Left ventricle myocardium inferior (tissue), 1 donor: Measurements from ENCODE around the gene EXOC3L4. TPM values are rescaled to one million over a fixed set of nuclear protein-coding genes. Genes with fewer than 3 reads are reported as not detected.

Source experiments
- DNase-seq: peaks from one replicate; pipeline ENCODE4 v3.0.0-alpha.2; 2020
- H3K27ac ChIP-seq: fragments of 200-600 bp; replicated peaks from 2 replicates; pipeline ENCODE4 v1.8.0; 2021
- H3K27me3 ChIP-seq: fragments of 200-600 bp; 2 replicates; pipeline ENCODE4 v1.8.0; 2021; ENCODE audit warnings: low read depth
- H3K36me3 ChIP-seq: fragments of 200-600 bp; 2 replicates; pipeline ENCODE4 v1.8.0; 2021
- H3K4me1 ChIP-seq: fragments of 200-600 bp; 2 replicates; pipeline ENCODE4 v1.8.0; 2021
- H3K4me3 ChIP-seq: fragments of 200-600 bp; 2 replicates; pipeline ENCODE4 v1.8.0; 2021; ENCODE audit warnings: mild to moderate bottlenecking, moderate library complexity
- H3K9me3 ChIP-seq: fragments of 200-600 bp; replicated peaks from 2 replicates; pipeline ENCODE4 v1.8.0; 2021
- CTCF ChIP-seq: fragments of 200-600 bp; IDR thresholded peaks from 2 replicates; pipeline ENCODE4 v1.8.0; 2021; ENCODE audit warnings: antibody characterized with exemption, mild to moderate bottlenecking, borderline replicate concordance
- intact Hi-C: fragments of 100-400 bp; cut with micrococcal nuclease; formaldehyde crosslinking; loops from one replicate; pipeline ENCODE4 v1.11.0; 2022
- total RNA-seq: library from RNA; stranded (reverse); fragmentation: NEBNext Ultra II Directional; extraction: Animal tissue kit (Norgen Biotek cat#: 25700); gene quantifications from one replicate; pipeline ENCODE4 v1.2.1, GENCODE V29; 2021
- donor health status: DM: no; HTN: yes; CAD: no; lungs with severe emphysema.

EXOC3L4 gene
- total RNA-seq, 1 donor from 2014 or later = 0.66 TPM

- TF ChIP-seq CTCF = peak; percentile 94
- peak overlapping the region; percentile 51 for H3K4me3 ChIP-seq
- intact Hi-C loops = loop anchor here (5.0 to 10.0 kb wide), 2 partner anchors 80 to 187 kb away; no protein-coding TSS in a partner anchor
These were observed 10.3 kb downstream of the EXOC3L4 start for GRCh38 chr14:103104654-103105452.

GRCh38 chr14:103105580-103106150 lies 11.1 kb downstream of the EXOC3L4 start:
- Histone ChIP-seq H3K36me3 (no peaks in the 10 kb centered on the region), H3K4me1 (peaks cover 43% of the 10 kb centered on the region), H3K4me3 (no peak overlapping the region), H3K27ac (no peak overlapping the region), H3K9me3 (no peaks in the 10 kb centered on the region), H3K27me3 (peaks cover 48% of the 10 kb centered on the region)
- DNase-seq = no peak
- intact Hi-C loops = loop anchor here (5.0 to 10.0 kb wide), 2 partner anchors 79 to 187 kb away; no protein-coding TSS in a partner anchor
- TF ChIP-seq CTCF = no peak

More at GRCh38 chr14:103104654-103105452, 10.3 kb downstream of the EXOC3L4 start:
- Histone ChIP-seq H3K9me3 (no peaks in the 10 kb centered on the region), H3K27me3 (peaks cover 56% of the 10 kb centered on the region), H3K27ac (no peak overlapping the region), H3K4me1 (peaks cover 35% of the 10 kb centered on the region), H3K36me3 (no peaks in the 10 kb centered on the region)
- peak; percentile 73 for DNase-seq

GRCh38 chr14:103107455-103107854 lies 12.9 kb downstream of the EXOC3L4 start:
- Histone ChIP-seq H3K4me3 (no peak overlapping the region), H3K27me3 (peaks cover 30% of the 10 kb centered on the region), H3K27ac (no peak overlapping the region), H3K36me3 (no peaks in the 10 kb centered on the region), H3K4me1 (peaks cover 55% of the 10 kb centered on the region), H3K9me3 (no peaks in the 10 kb centered on the region)
- TF ChIP-seq CTCF = no peak
- intact Hi-C loops = loop anchor here (5.0 to 10.0 kb wide), 2 partner anchors 77 to 185 kb away; no protein-coding TSS in a partner anchor
- DNase-seq = no peak

DNA sequence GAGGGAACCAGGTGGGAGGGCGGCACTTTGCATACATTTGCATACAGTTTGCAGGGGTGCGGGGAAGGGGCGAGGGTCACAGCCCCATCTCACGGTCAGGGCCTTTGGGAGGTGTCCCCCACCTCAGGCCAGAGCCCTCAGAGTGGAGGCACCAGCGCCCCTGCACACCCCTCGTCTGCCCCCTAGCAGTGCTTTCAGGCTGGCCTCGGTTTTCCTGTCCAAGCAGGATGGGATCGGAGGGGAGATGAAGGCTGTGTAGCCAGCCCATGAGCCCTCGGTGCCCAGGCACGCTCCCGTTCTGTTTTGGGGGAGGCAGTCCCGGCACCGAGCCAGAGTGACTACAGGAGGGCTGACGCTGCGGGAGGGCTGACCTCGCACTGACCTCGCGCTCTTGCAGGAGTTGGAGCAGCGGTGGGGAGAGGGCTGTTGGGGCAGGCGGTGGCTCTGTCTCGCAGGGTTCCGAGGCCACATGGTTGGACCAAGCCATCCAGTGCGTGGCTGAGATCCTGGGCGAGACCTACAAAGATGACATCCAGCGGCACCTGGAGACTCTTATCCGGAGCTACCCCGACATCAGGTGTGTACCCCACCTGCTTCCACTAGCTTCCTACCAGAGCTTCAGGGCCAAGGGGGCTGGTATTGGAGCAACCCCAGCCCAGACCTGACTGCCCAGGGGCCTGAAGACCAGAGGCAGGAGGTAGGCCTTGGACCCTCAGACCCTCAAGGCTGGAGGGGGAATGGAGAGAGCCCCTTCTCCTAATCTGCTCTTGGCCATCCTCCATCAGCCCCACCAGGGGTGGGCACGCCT lies 13.6 kb downstream of the EXOC3L4 start:
- Histone ChIP-seq H3K4me1 (peaks cover 52% of the 10 kb centered on the region), H3K27ac (no peak overlapping the region), H3K4me3 (no peak overlapping the region), H3K9me3 (no peaks in the 10 kb centered on the region), H3K36me3 (no peaks in the 10 kb centered on the region), H3K27me3 (peaks cover 23% of the 10 kb centered on the region)
- no peak for TF ChIP-seq CTCF
- intact Hi-C loops = loop anchor here (5.0 to 10.0 kb wide), 2 partner anchors 77 to 184 kb away; no protein-coding TSS in a partner anchor
- DNase-seq = no peak

- DNase-seq = no peak
- Histone ChIP-seq H3K4me1 (peaks cover 49% of the 10 kb centered on the region), H3K4me3 (no peak overlapping the region), H3K27ac (no peak overlapping the region), H3K36me3 (no peaks in the 10 kb centered on the region), H3K27me3 (peaks cover 17% of the 10 kb centered on the region), H3K9me3 (no peaks in the 10 kb centered on the region)
- intact Hi-C loops = loop anchor here (5.0 to 10.0 kb wide), 2 partner anchors 76 to 184 kb away; no protein-coding TSS in a partner anchor
- no peak for TF ChIP-seq CTCF
These were observed 14.3 kb downstream of the EXOC3L4 start for GRCh38 chr14:103108749-103109207.
